NCI-H2081 treated with DMSO at 0.1 percent for 48 hours (cell line): Measurements from ENCODE around the gene SHROOM4.

ENCODE experiments used
- DNase-seq: peaks from one replicate; lab custom pipeline; 2025; lab: John Stamatoyannopoulos, UW

Gene SHROOM4

GRCh38 chrX:50615570-50616158, 198.3 kb downstream of the SHROOM4 start:
- DNase-seq: no peak

GRCh38 chrX:50614460-50614859, 199.5 kb downstream of the SHROOM4 start:
- no peak for DNase-seq

DNA sequence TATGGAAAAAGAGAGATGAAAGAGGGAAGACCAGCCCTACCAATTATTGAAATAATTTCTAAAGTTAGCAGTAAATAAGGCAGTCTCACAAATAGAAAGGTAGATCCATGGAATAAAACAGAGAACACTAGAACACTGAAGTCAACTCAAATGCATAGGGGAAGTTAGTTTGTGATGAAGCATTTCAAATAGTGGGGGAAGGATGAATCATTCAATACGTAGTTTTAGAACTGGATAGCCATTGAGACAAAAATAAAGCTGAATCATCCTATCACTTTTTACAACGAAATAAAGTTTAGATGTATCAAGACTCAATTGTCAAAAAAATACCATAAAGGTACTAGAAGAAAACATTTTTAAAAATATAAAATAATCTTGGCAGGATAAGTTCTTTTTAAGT, 200.1 kb downstream of the SHROOM4 start:
- DNase-seq: no peak

GRCh38 chrX:50609796-50610195, 204.2 kb downstream of the SHROOM4 start:
- DNase-seq: no peak

- no peak for DNase-seq
These were observed 207.6 kb downstream of the SHROOM4 start for GRCh38 chrX:50606300-50606950.

- no peak for DNase-seq
These were observed 217.9 kb downstream of the SHROOM4 start for GRCh38 chrX:50596056-50596455.

DNA sequence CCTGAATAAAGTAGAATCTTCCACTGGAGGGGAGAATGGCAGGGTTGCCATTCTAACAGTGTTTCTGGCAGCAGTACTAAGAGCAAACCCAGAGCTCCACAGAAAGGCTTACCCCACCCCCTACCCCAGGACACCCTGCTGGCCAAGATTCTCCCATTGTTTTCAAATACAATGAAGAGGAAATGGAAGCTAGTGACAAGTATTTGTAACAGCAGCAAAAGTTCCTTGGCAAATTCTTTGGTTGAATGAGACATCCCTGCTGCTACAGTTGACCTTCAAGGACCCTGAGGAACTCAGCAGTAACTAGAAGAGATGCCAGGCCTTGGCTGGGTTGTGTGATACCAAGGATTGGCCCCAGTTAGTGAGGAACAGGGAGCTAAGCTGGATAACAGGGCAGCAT, 219.2 kb downstream of the SHROOM4 start:
- no peak for DNase-seq

GRCh38 chrX:50586980-50587379, 227.0 kb downstream of the SHROOM4 start:
- no peak for DNase-seq

DNA sequence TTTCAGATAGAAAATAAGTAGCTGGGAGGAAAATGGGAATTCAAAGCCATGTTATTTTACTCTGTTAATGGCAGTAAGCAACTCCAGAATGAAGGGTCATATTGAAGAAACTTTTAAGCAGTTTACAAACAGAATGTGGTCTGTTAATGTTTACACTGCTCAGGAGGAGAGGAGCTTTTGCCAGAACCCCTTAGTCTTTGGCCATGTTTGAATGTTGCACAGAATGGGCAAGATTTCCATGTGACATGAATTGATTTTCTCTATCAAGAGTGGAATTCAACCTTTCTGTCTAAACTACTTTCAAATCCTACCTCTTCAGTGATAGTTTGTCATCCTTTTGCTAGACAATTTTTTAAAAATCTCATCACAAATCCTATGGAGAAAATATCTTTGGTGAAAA, 227.6 kb downstream of the SHROOM4 start:
- no peak for DNase-seq

DNA sequence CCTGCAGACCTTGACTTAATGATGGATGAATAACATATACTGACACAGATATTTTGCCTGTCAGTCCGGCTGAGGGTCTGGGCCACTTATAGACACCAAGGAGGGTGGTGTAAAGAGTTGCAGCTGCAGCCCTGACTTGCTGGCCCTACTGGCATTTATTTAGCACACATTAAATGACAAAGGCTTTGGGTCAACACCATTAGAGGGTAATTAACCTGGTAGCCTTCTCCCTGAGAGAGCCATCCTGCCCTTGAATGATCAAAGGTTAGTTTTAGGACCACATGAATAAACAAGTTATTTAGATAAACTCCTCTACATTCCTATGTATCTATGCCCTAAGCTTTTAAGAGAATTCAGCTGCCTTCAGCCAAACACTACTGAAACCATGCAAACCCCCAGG, 232.6 kb downstream of the SHROOM4 start:
- DNase-seq: no peak

GRCh38 chrX:50579955-50580354, 234.0 kb downstream of the SHROOM4 start:
- peak; percentile 13 for DNase-seq

- DNase-seq: no peak
These were observed 236.7 kb downstream of the SHROOM4 start for GRCh38 chrX:50577326-50577725.

GRCh38 chrX:50567636-50568035, 246.4 kb downstream of the SHROOM4 start:
- no peak for DNase-seq

DNA sequence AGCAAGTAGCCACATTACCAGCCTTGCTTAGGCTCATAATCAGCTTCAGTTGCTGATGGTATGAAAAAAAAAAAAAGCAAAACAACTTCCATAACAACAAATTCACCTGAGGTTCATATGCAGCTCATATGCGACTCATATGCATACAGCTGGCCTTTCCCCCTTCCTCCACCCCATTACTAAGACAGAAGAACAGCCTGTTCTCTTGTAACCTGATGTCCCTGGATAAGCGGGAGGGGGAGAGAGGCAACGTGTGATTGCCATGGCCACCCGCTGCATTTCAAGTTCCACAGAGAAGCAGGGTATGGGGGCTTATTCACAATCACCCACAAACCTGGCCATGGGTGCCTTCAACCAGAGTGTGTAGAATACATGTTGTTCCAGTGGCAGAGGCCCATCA, 248.3 kb downstream of the SHROOM4 start:
- no peak for DNase-seq
